B cell (primary cell): ENCODE measurements around the gene DNAJC10.

ENCODE experiments used
- EZH2 ChIP-seq: IDR thresholded peaks from 2 replicates; pipeline ENCODE4 v1.6.1; 2012; ENCODE audit warnings: borderline replicate concordance, low read depth, mild to moderate bottlenecking, moderate library complexity, low read length; ENCODE audit not compliant: insufficient read depth, poor library complexity, severe bottlenecking
- TF ChIP-seq, protein P1 (sequence below): fragments of 200-600 bp; IDR thresholded peaks from one replicate; pipeline ENCODE4 v1.8.0; 2022; ENCODE audit warnings: antibody characterized with exemption, mild to moderate bottlenecking

DNA sequence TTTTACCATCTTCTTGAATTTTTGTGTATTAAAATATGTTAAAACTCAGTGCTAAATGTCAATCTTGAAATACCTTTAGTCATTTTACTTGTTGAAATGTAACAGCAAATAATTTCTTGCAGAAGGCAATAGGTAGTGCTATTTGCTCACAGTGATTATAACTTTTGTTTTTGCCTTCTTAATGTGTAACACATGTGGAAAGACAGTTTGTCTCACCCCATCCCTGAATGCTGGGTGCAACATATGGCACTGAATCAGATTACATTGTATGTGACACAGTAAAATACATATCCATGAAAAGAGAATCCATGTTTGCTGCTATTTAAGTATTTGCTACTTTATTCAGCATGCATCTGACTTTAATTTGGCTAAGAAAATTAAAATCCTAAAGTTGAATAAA, 115.0 kb downstream of the DNAJC10 start:
- TF ChIP-seq, protein P1, sequence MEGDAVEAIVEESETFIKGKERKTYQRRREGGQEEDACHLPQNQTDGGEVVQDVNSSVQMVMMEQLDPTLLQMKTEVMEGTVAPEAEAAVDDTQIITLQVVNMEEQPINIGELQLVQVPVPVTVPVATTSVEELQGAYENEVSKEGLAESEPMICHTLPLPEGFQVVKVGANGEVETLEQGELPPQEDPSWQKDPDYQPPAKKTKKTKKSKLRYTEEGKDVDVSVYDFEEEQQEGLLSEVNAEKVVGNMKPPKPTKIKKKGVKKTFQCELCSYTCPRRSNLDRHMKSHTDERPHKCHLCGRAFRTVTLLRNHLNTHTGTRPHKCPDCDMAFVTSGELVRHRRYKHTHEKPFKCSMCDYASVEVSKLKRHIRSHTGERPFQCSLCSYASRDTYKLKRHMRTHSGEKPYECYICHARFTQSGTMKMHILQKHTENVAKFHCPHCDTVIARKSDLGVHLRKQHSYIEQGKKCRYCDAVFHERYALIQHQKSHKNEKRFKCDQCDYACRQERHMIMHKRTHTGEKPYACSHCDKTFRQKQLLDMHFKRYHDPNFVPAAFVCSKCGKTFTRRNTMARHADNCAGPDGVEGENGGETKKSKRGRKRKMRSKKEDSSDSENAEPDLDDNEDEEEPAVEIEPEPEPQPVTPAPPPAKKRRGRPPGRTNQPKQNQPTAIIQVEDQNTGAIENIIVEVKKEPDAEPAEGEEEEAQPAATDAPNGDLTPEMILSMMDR, result no peak
- no peak for TF ChIP-seq EZH2
